NAMALWA (cell line): ENCODE data around the gene SIRT3.

Experiments
- DNase-seq: peaks from one replicate; pipeline ENCODE4 v3.0.0-alpha.2; 2015; ENCODE audit warnings: low spot score

The SIRT3 gene

GRCh38 chr11:215581-216037, 20.5 kb downstream of the SIRT3 start:
- peak; percentile 30 for DNase-seq

- DNase-seq: no peak
Observed at GRCh38 chr11:214083-214482, 22.1 kb downstream of the SIRT3 start.

- DNase-seq: no peak
Observed at GRCh38 chr11:213111-213510, 23.0 kb downstream of the SIRT3 start.

DNA sequence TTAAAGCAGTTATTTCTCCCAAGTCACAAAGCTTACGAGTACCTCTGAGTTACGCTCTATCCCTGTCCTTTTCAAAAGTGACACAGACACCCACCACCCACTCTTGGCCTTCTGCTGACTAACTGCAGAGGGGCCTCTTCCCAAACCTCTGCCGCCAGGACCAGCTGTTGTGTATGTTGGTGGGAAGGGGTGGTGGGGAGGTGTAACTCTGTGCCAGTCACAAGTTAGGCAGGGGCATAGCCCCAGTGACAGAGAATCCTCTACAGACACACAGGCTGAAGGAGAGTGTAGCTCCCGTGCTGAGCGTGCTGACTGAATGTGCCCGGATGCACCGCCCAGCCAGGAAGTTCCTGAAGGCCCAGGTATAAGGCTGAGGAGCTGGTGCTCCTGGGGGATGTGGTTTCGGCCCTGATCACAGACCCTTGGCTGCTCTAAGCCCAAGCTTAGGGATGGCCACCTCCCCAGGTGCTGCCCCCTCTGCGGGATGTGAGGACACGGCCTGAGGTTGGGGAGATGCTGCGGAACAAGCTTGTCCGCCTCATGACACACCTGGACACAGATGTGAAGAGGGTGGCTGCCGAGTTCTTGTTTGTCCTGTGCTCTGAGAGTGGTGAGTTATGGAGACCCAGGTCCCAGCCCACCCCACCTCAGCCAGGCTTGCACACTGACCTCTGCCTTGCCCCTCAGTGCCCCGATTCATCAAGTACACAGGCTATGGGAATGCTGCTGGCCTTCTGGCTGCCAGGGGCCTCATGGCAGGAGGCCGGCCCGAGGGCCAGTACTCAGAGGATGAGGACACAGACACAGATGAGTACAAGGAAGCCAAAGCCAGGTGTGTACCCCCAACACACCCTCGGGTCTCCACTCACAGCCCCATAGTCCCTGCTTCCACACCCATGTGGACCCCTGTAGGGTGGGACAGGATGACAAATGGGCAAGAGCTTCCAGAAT, 23.7 kb downstream of the SIRT3 start:
- no peak for DNase-seq

DNA sequence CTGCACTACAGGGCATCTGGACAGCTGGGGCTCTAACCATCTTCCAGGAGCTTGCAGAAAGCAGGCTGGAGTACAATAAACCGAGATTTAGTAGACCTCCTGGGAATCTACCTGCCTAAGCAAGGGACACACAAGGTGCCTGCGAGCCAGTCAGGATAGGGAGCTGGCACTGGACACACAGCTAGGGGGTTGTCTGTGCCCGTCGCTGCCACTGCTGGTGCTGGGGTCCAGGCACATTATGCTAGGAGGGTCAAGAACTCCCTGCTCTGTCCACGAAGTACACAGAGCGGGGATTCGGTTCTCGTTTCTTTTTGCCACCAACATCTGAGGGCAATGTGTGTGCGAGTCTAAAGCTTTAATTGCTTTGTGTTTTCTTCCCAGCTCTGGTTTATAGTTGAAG, 24.4 kb downstream of the SIRT3 start:
- DNase-seq: no peak

GRCh38 chr11:211295-211694, 24.8 kb downstream of the SIRT3 start:
- DNase-seq: no peak

DNA sequence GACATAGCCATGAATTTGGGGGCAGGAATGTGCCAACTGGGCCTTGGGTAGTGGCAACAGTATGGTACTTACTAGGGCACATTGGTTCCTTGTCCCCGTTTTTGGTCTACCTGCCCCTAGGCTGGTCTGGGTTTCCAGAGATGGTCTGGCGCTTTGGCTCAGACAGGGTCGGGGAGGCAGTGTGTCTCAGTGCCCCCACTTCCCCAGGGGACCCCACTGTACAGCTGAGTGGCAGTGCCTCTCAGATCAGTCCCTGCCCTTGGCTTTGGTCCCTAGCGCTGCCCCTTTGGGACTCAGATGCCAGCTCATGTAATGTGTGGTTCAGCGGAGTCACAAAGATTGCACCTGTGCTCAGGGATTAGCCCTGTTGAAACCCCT, 25.4 kb downstream of the SIRT3 start:
- DNase-seq: no peak

DNA sequence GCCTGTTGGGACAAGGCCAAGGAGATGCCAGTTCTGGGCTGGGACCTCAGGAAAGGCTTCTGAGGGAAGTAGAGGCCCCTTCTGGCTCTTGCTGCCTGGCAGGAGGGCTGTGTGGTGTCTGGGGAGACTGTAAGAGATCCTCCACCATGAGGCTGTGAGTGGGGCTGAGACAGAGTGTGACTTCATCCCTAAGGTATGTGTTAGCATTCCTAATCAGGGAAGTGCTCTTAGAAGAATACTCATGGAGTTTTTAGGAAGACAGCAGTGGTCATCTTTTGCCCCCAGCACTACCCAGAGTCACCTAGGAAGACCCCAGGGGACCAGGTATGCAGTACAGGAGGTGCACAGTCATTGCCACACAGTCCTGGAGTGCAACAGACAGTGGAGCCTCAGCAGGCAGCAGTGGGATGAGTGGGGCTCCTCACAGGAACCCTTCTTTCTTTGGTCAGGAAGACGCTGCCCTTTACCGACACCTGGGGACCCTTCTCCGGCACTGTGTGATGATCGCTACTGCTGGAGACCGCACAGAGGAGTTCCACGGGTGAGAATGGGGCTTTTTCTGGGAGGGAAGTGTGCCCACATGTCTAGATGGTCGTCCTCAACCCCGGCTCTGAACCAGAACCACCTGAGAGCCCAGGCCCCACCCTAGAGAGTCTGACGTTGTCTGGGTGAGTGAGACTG, 25.9 kb downstream of the SIRT3 start:
- DNase-seq: no peak

DNA sequence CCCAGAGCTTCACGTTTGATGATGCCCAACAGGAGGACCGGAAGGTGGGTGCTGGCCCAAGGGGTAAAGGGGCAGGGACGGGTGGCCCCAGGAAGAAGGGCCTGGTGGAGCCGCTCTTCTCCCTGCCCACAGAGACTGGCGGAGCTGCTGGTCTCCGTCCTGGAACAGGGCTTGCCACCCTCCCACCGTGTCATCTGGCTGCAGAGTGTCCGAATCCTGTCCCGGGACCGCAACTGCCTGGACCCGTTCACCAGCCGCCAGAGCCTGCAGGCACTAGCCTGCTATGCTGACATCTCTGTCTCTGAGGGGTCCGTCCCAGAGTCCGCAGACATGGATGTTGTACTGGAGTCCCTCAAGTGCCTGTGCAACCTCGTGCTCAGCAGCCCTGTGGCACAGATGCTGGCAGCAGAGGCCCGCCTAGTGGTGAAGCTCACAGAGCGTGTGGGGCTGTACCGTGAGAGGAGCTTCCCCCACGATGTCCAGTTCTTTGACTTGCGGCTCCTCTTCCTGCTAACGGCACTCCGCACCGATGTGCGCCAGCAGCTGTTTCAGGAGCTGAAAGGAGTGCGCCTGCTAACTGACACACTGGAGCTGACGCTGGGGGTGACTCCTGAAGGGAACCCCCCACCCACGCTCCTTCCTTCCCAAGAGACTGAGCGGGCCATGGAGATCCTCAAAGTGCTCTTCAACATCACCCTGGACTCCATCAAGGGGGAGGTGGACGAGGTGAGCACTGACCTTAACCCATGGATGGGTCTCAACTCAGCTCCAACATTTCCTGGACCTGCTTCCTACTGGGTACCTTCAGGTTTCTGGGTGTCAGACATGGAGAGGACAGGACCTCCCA, 26.6 kb downstream of the SIRT3 start:
- DNase-seq: no peak

GRCh38 chr11:208917-209260, 27.3 kb downstream of the SIRT3 start:
- DNase-seq: no peak

DNA sequence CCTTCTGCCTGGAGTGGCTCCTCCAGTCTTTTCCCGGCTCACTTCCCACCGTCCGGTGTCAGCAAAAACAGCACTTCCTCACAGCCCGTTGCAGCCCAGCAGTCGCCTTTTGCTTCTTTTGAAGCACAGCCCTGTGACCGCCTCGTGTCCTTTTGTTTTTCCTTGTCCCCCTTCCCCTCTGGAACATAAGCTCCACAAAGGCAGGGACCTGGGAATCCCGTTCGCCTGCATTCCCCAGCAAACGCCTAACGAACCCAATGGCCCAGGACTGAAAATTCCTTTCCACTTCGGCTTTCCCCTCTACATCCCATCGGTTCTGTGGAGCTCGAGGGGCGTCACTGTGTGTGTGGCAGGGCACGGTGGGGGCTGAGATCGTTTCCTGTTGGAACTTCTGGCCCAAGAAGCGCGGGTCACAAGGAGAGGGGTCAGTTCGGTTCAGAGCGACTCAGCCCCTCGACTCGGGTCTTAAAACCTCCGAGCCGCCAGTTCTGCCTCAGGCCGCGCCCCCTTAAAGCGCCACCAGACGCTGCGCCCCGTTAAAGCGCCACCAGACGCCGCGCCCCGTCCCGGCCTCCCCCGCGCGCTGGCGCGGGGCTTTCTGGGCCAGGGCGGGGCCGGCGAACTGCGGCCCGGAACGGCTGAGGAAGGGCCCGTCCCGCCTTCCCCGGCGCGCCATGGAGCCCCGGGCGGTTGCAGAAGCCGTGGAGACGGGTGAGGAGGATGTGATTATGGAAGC, 27.8 kb downstream of the SIRT3 start:
- DNase-seq: peak; percentile 87

DNA sequence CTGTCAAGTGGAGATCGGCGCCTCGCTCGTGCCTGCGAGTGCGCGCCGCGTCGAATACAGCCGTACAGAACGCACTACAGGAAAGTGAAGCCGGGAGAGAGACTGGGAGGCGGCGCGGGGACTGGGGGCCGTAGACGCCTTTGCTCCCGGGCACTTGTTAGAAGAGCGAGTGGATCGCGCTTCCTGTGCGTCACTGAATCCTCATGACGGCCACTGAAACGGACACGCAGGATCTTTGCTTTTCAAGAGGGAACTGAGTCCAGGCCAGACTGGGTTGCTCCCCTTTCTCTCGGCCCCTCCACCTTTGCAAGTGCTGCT, 28.3 kb downstream of the SIRT3 start:
- no peak for DNase-seq

DNA sequence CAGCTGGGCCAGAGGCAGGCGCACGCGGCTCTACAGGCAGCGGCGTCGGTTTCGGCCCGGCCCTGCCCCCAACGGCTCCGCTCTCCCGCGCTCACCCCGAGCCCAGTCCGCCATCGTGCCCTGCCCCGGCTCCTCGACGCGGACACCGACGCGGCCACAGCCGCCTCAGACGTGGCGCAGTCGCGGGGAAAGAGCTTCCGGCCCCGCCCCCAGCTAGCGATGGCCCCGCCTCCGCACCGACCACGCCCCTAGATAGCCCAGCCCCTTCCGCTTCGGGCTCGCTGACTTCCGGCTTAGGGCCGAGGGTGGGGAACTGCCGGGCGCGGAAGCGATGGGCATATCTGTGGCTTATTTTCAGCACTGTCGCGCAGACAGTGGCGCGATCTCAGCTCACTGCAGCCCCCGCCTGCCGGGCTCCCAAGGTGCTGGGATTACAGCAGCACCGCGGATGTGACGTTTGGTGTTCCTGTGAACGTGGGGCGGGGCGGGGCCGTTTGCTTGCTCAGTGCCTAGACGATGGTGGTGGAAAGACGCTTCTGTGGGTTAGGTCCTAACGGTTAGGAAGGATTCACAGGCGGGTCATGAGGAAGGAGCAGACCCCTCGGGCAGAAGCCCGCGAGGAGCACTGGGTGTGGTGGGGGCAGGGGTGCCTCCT, 28.8 kb downstream of the SIRT3 start, which contains the start of the genes BET1L and RIC8A:
TSS of gene BET1L (minus strand) at position 192 of the 655 bp plus-strand sequence. CDS start at position 114, 78 bp downstream.
TSS of gene RIC8A (plus strand) at position 501 of the 655 bp plus-strand sequence. CDS start 1,147 bp downstream, outside the sequence.
- peak; percentile 98 for DNase-seq

GRCh38 chr11:206526-207207, 29.5 kb downstream of the SIRT3 start:
- DNase-seq: peak; percentile 43

DNA sequence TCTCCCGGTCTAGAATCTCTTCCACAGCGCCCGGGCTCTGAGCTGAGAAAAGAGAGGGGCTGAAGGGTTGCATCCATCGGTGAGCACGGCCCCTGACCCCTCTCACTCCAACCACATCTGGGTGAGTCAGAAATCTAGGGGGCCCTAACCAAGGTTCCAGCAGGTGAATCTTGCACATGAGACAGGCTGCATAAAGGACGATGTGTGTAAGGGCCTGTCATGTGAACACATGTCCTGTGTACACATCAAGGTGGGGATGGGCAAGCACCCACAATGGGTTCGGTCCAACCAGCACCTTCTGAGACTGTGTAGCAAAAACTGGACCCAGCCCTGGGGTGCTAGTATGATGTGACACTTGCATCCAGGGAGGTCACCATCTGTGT, 30.1 kb downstream of the SIRT3 start:
- no peak for DNase-seq

- DNase-seq: no peak
Observed at GRCh38 chr11:205221-206001, 30.7 kb downstream of the SIRT3 start.

DNA sequence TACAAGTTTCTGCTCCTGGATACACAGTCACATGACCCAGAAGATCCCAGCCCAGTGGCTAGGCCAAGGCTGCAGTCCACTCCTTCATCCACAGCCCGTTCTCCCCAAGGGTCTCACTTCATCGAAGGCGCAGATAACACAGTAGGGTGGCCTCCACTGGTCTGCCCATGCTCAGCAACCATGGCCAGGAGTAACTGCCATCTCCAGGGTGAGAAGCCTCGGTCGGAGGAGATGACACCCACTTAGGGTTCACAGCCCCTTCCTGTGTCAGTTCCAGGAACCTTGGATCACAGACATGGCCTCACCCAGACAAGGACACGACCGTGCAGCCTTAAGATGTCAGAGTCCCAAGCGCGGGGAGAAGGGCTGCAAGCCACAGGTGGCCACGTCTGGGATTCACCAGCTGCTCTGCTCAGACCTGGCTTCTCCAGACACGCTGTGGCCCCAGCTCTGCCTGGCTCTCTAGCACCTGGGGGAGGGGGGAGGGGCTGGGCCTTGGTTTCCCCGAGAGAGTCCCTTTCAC, 31.5 kb downstream of the SIRT3 start:
- DNase-seq: no peak

DNA sequence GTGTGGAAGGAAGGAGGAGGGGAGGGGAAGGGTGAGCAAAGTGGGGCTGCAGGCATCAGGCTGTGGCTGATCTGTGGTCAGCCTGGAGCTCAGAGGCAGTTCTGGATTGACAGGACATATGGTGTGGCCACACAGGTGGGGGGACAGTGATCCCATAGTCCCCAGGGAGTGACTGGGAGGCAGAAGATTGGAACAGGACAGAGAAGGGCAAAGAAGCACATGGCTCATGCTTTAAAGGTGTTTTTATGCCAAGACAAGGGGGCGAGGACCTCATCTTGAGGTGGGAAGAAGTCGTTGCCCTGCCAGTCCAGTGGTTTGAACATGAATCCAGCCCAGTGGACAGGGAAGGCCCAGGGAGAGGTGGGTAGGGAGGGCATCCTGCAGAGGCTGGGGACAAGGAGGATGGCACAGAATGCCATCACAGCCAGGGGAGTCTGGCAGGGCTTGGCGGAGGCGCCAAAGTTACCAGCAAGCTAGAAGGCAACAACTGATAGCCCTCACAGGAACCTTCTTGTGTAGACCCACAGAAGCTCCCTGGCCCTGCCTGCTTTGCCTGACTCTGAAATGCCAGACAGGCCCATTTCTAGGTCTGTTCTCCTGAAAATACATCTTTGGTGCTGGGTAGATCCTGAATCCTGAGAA, 32.1 kb downstream of the SIRT3 start:
- DNase-seq: no peak
